HEK293 (cell line): ENCODE data around the gene GPR21.

ENCODE experiments used
- CTCF ChIP-seq: fragments of 450-650 bp; formaldehyde crosslinking; IDR thresholded peaks from 2 replicates; pipeline ENCODE4 v1.5.1; 2016; ENCODE audit warnings: missing biosample characterization, missing genetic modification characterization
- KLF8 ChIP-seq: fragments of 450-650 bp; formaldehyde crosslinking; IDR thresholded peaks from 2 replicates; pipeline ENCODE4 v1.5.1; 2016; ENCODE audit warnings: missing biosample characterization, missing genetic modification characterization
- YY1 ChIP-seq: fragments of 450-650 bp; formaldehyde crosslinking; IDR thresholded peaks from 2 replicates; pipeline ENCODE4 v1.5.1; 2018; ENCODE audit warnings: missing biosample characterization, missing genetic modification characterization
- ZNF132 ChIP-seq: fragments of 450-650 bp; formaldehyde crosslinking; IDR thresholded peaks from 2 replicates; pipeline ENCODE4 v1.5.1; 2017; ENCODE audit warnings: missing biosample characterization, missing genetic modification characterization, borderline replicate concordance
- ZNF585B ChIP-seq: fragments of 450-650 bp; formaldehyde crosslinking; IDR thresholded peaks from 2 replicates; pipeline ENCODE4 v1.5.1; 2016; ENCODE audit warnings: missing biosample characterization, missing genetic modification characterization

- TF ChIP-seq ZNF132 (tag by site-specific recombination), result no peak
- no peak for TF ChIP-seq CTCF
- TF ChIP-seq YY1, result no peak
- TF ChIP-seq KLF8 (tag by site-specific recombination), result no peak
- TF ChIP-seq ZNF585B (tag by site-specific recombination), result no peak
These were observed 40.5 kb downstream of the GPR21 start for GRCh38 chr9:123073991-123074422.
